Psoas muscle (tissue), 8 donors: ENCODE results near the gene HBQ1. TPM values are rescaled to one million over a fixed set of nuclear protein-coding genes. Genes with fewer than 3 reads are reported as not detected.

Source experiments
- ATAC-seq, 4 donors: fragments of 200-7000 bp; cut with Tn5 transposase; one replicate each; pipeline ENCODE4 v1.9.1; 2020; ENCODE audit warnings: moderate library complexity in 3 of 4, mild to moderate bottlenecking in 2 of 4
- DNase-seq, 2 donors: peaks; one replicate each; pipeline ENCODE4 v3.0.0-alpha.2; 2020
- H3K27ac ChIP-seq: fragments of 200-600 bp; one replicate; pipeline ENCODE4 v1.8.0; 2022
- H3K27me3 ChIP-seq, 3 donors: fragments of 200-600 bp in 1 of 3; one replicate each; pipeline versions ENCODE4 v1.6.1 to v1.8.0; 2013 to 2022; ENCODE audit warnings: low read length in 2 of 3, mild to moderate bottlenecking in 2 of 3, moderate library complexity in 1 of 3; ENCODE audit not compliant: insufficient read depth in 3 of 3
- H3K36me3 ChIP-seq, 2 donors: fragments of 200-600 bp in 1 of 2; one replicate each; pipeline versions ENCODE4 v1.6.1 to v1.8.0; 2013 to 2022; ENCODE audit warnings: low read depth in 1 of 2, mild to moderate bottlenecking in 1 of 2, moderate library complexity in 1 of 2; ENCODE audit not compliant: insufficient read depth in 1 of 2
- H3K4me1 ChIP-seq: fragments of 200-600 bp; one replicate; pipeline ENCODE4 v1.8.0; 2022
- H3K4me3 ChIP-seq: fragments of 200-600 bp; one replicate; pipeline ENCODE4 v1.8.0; 2022; ENCODE audit warnings: mild to moderate bottlenecking
- H3K9me3 ChIP-seq: fragments of 200-600 bp; one replicate; pipeline ENCODE4 v1.8.0; 2022
- CTCF ChIP-seq: fragments of 200-600 bp; IDR thresholded peaks from one replicate; pipeline ENCODE4 v1.8.0; 2022; ENCODE audit warnings: antibody characterized with exemption
- WGBS, 3 donors: extraction: QIAGEN DNeasy Blood & Tissue Kit; methylation state at CpG; one replicate each; pipeline versions ENCODE4 v1.1.6 to v1.1.7; 2013; 5-methylcytosine and 5-hydroxymethylcytosine counted together
- intact Hi-C, 2 donors: fragments of 100-400 bp; cut with DNase I; formaldehyde crosslinking; loops; one replicate each; pipeline versions ENCODE4 v1.11.0 to v1.14.2; 2022
- polyA plus RNA-seq, 3 donors: library from polyadenylated mRNA; stranded (reverse); fragments of 200-250 nt; gene quantifications; one replicate each; pipeline ENCODE4 v1.2.3, GENCODE V29; 2013
- total RNA-seq, 4 donors: library from RNA; stranded (reverse); fragmentation: NEBNext Ultra II Directional in 2 of 4; extraction: Animal tissue kit (Norgen Biotek cat#: 25700) in 2 of 4; gene quantifications; one replicate each; pipeline versions ENCODE4 v1.2.1 to v1.2.4, GENCODE V29; 2021 to 2023
- donor health status: healthy with polysubstance abuse.
- donor health status: DM: no; HTN: no; CAD: no; lungs with moderate emphysema.
- donor health status: Bipolar disorder and iron deficiency.
- donor health status: healthy.
- donor health status: DM: yes; HTN: yes; CAD: no.
- donor health status: DM: no; HTN: no; CAD: no.
- donor health status: DM: no; HTN: no; CAD: no.
- donor health status: DM: yes; HTN: yes; CAD: no.

HBQ1 gene
- total and polyA plus RNA-seq, 7 donors: 0.58 TPM; not detected in 6

GRCh38 chr16:189604-190186, 9.4 kb downstream of the HBQ1 start:
- DNase-seq (peak in 1 of 2 donors; percentile 39), ATAC-seq (no peak)
- no peaks in the 10 kb centered on the region for H3K27me3 ChIP-seq
- WGBS, 3 donors: 93 to 96% (median 94%) methylated on average over 32 to 34 of the region's 34 CpGs
- no peaks in the 10 kb centered on the region for H3K4me1 ChIP-seq
- H3K4me3 ChIP-seq: no peak overlapping the region
- peaks cover 13 to 76% of the 10 kb centered on the region in 2 donors for H3K36me3 ChIP-seq
- H3K27ac ChIP-seq: no peak overlapping the region
- intact Hi-C loops: no loop called here
- H3K9me3 ChIP-seq: no peaks in the 10 kb centered on the region
- TF ChIP-seq CTCF: no peak

- TF ChIP-seq CTCF: no peak
- Histone ChIP-seq H3K27ac (no peak overlapping the region), H3K36me3 (peaks cover 13 to 97% of the 10 kb centered on the region in 2 donors), H3K4me3 (no peak overlapping the region), H3K27me3 (no peaks in the 10 kb centered on the region), H3K9me3 (no peaks in the 10 kb centered on the region), H3K4me1 (no peaks in the 10 kb centered on the region)
- DNase-seq (no peak), ATAC-seq (no peak)
- WGBS, 3 donors: 87 to 95% (median 91%) methylated on average over 4 of the region's 4 CpGs
- intact Hi-C loops: no loop called here
Observed at GRCh38 chr16:191831-192230, 11.6 kb downstream of the HBQ1 start.

- peaks cover 11 to 100% of the 10 kb centered on the region in 2 donors for H3K36me3 ChIP-seq
- 93 to 94% (median 93%) methylated on average over 11 of the region's 11 CpGs for WGBS, 3 donors
- intact Hi-C loops: no loop called here
- no peak overlapping the region for H3K27ac ChIP-seq
- no peaks in the 10 kb centered on the region for H3K27me3 ChIP-seq
- no peak for TF ChIP-seq CTCF
- DNase-seq (no peak), ATAC-seq (no peak)
- no peaks in the 10 kb centered on the region for H3K4me1 ChIP-seq
- no peak overlapping the region for H3K4me3 ChIP-seq
- H3K9me3 ChIP-seq: no peaks in the 10 kb centered on the region
Observed at GRCh38 chr16:192686-193085, 12.4 kb downstream of the HBQ1 start.

GRCh38 chr16:193441-193840, 13.2 kb downstream of the HBQ1 start:
- intact Hi-C loops: no loop called here
- no peak for TF ChIP-seq CTCF
- ATAC-seq (no peak), DNase-seq (no peak)
- 92 to 94% (median 93%) methylated on average over 13 to 15 of the region's 15 CpGs for WGBS, 3 donors
- Histone ChIP-seq H3K4me1 (no peaks in the 10 kb centered on the region), H3K9me3 (no peaks in the 10 kb centered on the region), H3K36me3 (peaks cover 16 to 100% of the 10 kb centered on the region in 2 donors), H3K4me3 (no peak overlapping the region), H3K27ac (no peak overlapping the region), H3K27me3 (no peaks in the 10 kb centered on the region)

- ATAC-seq: no peak
- peaks cover 22 to 100% of the 10 kb centered on the region in 2 donors for H3K36me3 ChIP-seq
- 88 to 95% (median 93%) methylated on average over 6 of the region's 6 CpGs for WGBS, 3 donors
Observed at GRCh38 chr16:194516-194915, 14.3 kb downstream of the HBQ1 start.

More at GRCh38 chr16:194516-194915, 14.3 kb downstream of the HBQ1 start:
- Histone ChIP-seq H3K27ac (no peak overlapping the region), H3K27me3 (no peaks in the 10 kb centered on the region), H3K9me3 (no peaks in the 10 kb centered on the region), H3K4me1 (no peaks in the 10 kb centered on the region), H3K4me3 (no peak overlapping the region)
- no peak for DNase-seq
- no peak for TF ChIP-seq CTCF
- intact Hi-C loops: no loop called here
